ENCODE measurements around the gene GLCCI1. TPM values are rescaled to one million over a fixed set of nuclear protein-coding genes. Genes with fewer than 3 reads are reported as not detected.

The GLCCI1 gene
- 27.7 and 29.1 TPM in 2 replicates for total RNA-seq (2021; fragmentation: NEBNext Ultra II Directional; extraction: Animal tissue kit (Norgen Biotek cat#: 25700))
- 8.8 and 12.4 TPM in 2 replicates for polyA plus RNA-seq (2011; rRNA removed)
- 13.3 TPM for polyA plus RNA-seq (2011; cell fraction: cytosol; rRNA removed)
- polyA plus RNA-seq (2011; cell fraction: nucleus; rRNA removed), result 21.0 TPM
- 15.4 to 21.8 TPM (median 18.7 TPM) in 4 replicates for polyA plus RNA-seq (2012, experiment 1 of 2)
- 3.4 TPM for polyA plus RNA-seq (2012, experiment 2 of 2)
- polyA plus RNA-seq (2013, experiment 1 of 2), result 10.1 TPM
- 11.7 TPM for polyA plus RNA-seq (2013, experiment 2 of 2)
- polyA minus RNA-seq (2011; rRNA and poly(A)+ RNA removed), result 53.3 and 61.5 TPM in 2 replicates
- 14.2 TPM for polyA minus RNA-seq (2011; cell fraction: cytosol; rRNA and poly(A)+ RNA removed)
- 80.6 TPM for polyA minus RNA-seq (2011; cell fraction: nucleus; rRNA and poly(A)+ RNA removed)
- long read RNA-seq, experiment 1, partial matches to known transcripts, result 2 of 19 reads
- long read RNA-seq, experiment 1, other reads (novel, unspliced or antisense), result 17 of 19 reads
- long read RNA-seq, experiment 2, partial matches to known transcripts, result 12 of 14 reads
- long read RNA-seq, experiment 2, other reads (novel, unspliced or antisense), result 2 of 14 reads

DNA sequence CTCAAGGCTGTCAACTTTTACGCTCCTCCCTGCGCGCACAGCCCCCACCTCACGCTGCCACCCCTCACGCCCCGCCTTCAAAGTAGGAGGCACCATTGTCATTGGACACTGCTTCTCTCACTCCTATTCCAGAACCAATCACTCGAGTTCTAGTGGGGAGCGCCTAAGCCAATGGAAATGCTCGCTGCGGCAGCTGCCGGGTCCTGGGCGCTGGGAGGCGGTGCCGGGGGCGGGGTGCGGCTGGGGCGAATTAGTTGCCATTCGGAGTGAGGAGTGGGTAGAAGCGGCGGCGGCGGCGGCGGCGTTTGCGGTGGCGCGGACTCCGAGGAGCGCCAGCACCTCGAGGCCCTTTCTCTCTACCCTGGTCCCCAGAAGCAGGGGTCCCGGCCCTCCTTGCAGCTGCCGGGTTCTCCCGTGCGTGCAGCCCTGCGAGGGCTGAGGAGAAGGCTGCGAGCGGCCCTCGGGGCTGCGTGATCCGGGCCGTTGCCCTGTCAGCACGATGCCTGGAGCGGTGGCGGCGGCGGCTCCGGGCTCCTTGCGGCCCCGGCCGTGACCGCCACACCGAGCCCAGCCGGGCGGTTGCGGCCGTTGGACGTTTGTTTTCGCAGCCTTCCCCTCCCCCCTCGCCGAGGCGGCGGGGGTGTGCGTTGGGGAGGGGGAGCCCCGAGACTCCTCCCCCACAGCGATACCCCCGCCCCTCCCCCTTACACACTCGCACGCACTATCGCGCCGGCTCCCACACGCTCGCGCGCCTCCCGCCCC is at the start of gene GLCCI1:
Gene GLCCI1, plus strand, starts transcription at position 253 of the 762 bp plus-strand sequence. CDS start 555 bp downstream, outside the sequence.
- Histone ChIP-seq H3K79me2 (ENCODE audit: control insufficient read depth in 1 of 2, insufficient read depth in 2 of 2, low read length in 2 of 2) (peaks cover 0 to 38% of the 10 kb centered on the region in 2 experiments; a peak in 3 of 4 replicates), H3K4me2 (ENCODE audit: insufficient read depth in 1 of 2, low read depth in 2 of 2, low read length in 2 of 2) (peak within 1 kb of the TSS; percentile 58 to 93), H3K36me3 (ENCODE audit: control insufficient read depth in 2 of 4, insufficient read depth in 4 of 4, low read length in 3 of 4) (no peaks in the 10 kb centered on the region), H2BK5ac (ENCODE audit: low read depth, low read length) (peak within 1 kb of the TSS; percentile 46; the same call in 1 of the 2 replicates), H2AFZ (ENCODE audit: low read length) (peak within 1 kb of the TSS; percentile 90), H3K56ac (replicated peaks; ENCODE audit: insufficient read length, low read depth, low read length) (peak within 1 kb of the TSS; percentile 60), H3K27me3 (replicated peaks in 1 of 4; ENCODE audit: control insufficient read depth in 3 of 4, extremely low read depth in 1 of 4, insufficient read depth in 3 of 4, low read length in 3 of 4) (no peaks in the 10 kb centered on the region), H3K4ac (replicated peaks; ENCODE audit: insufficient read length, low read depth, low read length) (no peak within 1 kb of the TSS), H3K4me3 (ENCODE audit: extremely low read depth in 1 of 4, insufficient read depth in 2 of 4, low read depth in 3 of 4, low read length in 4 of 4) (peak within 1 kb of the TSS; percentile 76 to 92 (median 78)), H2BK15ac (ENCODE audit: low read length) (no peak within 1 kb of the TSS), H3K9me3 (ENCODE audit: insufficient read depth in 2 of 2, low read depth in 1 of 2, low read length in 1 of 2) (no peaks in the 10 kb centered on the region), H2BK12ac (ENCODE audit: low read depth, low read length) (no peak within 1 kb of the TSS), H3K4me1 (replicated peaks in 1 of 4; ENCODE audit: control insufficient read depth in 3 of 4, insufficient read depth in 4 of 4, low read length in 3 of 4) (peaks cover 0 to 16% (median 9%) of the 10 kb centered on the region in 4 experiments; a peak in 5 of 7 replicates), H4K8ac (ENCODE audit: extremely low read depth, insufficient read depth, low read length) (peak within 1 kb of the TSS; percentile 89), H3K18ac (ENCODE audit: extremely low read depth, low read length) (peak within 1 kb of the TSS; percentile 93), H4K5ac (ENCODE audit: insufficient read length, low read depth, low read length) (peak within 1 kb of the TSS; percentile 94), H2BK20ac (ENCODE audit: low read length) (no peak within 1 kb of the TSS), H3K79me1 (ENCODE audit: low read depth, low read length) (no peaks in the 10 kb centered on the region; the same call in 1 of the 2 replicates), H3K9ac (replicated peaks in 1 of 4; ENCODE audit: extremely low read depth in 1 of 4, low read depth in 3 of 4, low read length in 3 of 4) (peak within 1 kb of the TSS; percentile 62 to 89 (median 82)), H3K27ac (ENCODE audit: low read depth, low read length) (peak within 1 kb of the TSS; percentile 71; the same call in 1 of the 2 replicates), H3K14ac (ENCODE audit: insufficient read length) (no peak within 1 kb of the TSS), H2BK120ac (replicated peaks; ENCODE audit: low read depth, low read length) (no peak within 1 kb of the TSS), H3K23ac (ENCODE audit: insufficient read length) (no peak within 1 kb of the TSS), H2AK5ac (ENCODE audit: low read depth, low read length) (no peak within 1 kb of the TSS), H4K91ac (replicated peaks; ENCODE audit: insufficient read length, low read length) (no peak within 1 kb of the TSS), H3K23me2 (ENCODE audit: low read depth, low read length) (peaks cover 10% of the 10 kb centered on the region), H4K20me1 (replicated peaks in 1 of 2; ENCODE audit: control insufficient read depth in 1 of 2, insufficient read depth in 2 of 2, low read length in 2 of 2) (peaks cover 5 to 16% of the 10 kb centered on the region in 2 experiments)
- DNase-seq (ENCODE audit: low read depth in 1 of 2, low spot score in 2 of 2) (peak; percentile 79 to 96), FAIRE-seq (peak; percentile 57)
- 2% methylated on average over 31 of the region's 77 CpGs; no CpG with 5 or more reads in 1 of the 2 experiments for WGBS, 2 experiments (ENCODE audit: extremely low coverage in 1 of 2, insufficient coverage in 1 of 2, insufficient read length in 1 of 2, insufficient replicate concordance in 2 of 2, low coverage in 1 of 2, low lambda C conversion rate in 2 of 2, missing lambda C conversion rate in 1 of 2)
- CTCF ChIA-PET (ENCODE audit: partially characterized antibody), result interaction anchor here (1.2 to 1.5 kb wide), 2 partner anchors 67 to 222 kb away, joined by 3 to 7 read pairs; no protein-coding TSS in a partner anchor
- POLR2A ChIA-PET (ENCODE audit: partially characterized antibody), result interaction anchor here (0.8 to 2.0 kb wide), 7 partner anchors 9 to 1057 kb away, joined by 3 to 5 read pairs (median 3); partner anchors contain the start of gene UMAD1
- TF ChIP-seq JUN (IDR thresholded peaks at IDR 0.05; ENCODE audit: low read depth, low read length) (no peak), RNF2 (IDR thresholded peaks at IDR 0.05; ENCODE audit: borderline replicate concordance, low read depth, low read length, missing control alignments, poor library complexity, severe bottlenecking) (no peak), JUND (IDR thresholded peaks at IDR 0.05; ENCODE audit: low read length) (0 out of 2 replicates have a peak, but pooled peaks have one; percentile 3), YY1 (IDR thresholded peaks at IDR 0.05; ENCODE audit: low read depth, low read length) (no peak), TBP (IDR thresholded peaks at IDR 0.05; ENCODE audit: low read depth, low read length) (peak; percentile 79), KDM4A (IDR thresholded peaks at IDR 0.05; ENCODE audit: low read depth, low read length, severe bottlenecking) (peak; percentile 27), SP1 (IDR thresholded peaks at IDR 0.05; ENCODE audit: low read depth, low read length) (peak; percentile 99), CREB1 (IDR thresholded peaks at IDR 0.05) (peak; percentile 33; the same call in 1 of the 2 replicates), MAX (IDR thresholded peaks at IDR 0.05) (peak; percentile 44; the same call in 1 of the 2 replicates)
